HCT116 (cell line): Measurements from ENCODE around the gene CBFA2T3. TPM values are rescaled to one million over a fixed set of nuclear protein-coding genes. Genes with fewer than 3 reads are reported as not detected.
A peak's percentile ranks its signal among the peaks of the same experiment; 100 is the strongest.

ENCODE experiments used
- ATAC-seq: fragments of 200-7000 bp; cut with Tn5 transposase; 2 replicates; pipeline ENCODE4 v1.9.1; 2020; ENCODE audit warnings: mild to moderate bottlenecking, moderate library complexity
- BruUV-seq: library from RNA; stranded (reverse); fragments of 400-500 nt; replicated peaks from 2 replicates; lab custom pipeline; 2021; lab: Mats Ljungman, UMichigan
- CTCF ChIA-PET: fragments of 300-600 bp; sonication (Branson Sonifier 250); formaldehyde crosslinking; loops from one replicate; lab custom pipeline; 2021; ENCODE audit warnings: antibody characterized with exemption; lab: Charles Lee
- POLR2A ChIA-PET: fragments of 300-600, 350-600 bp; sonication (Branson Sonifier 250); formaldehyde crosslinking; loops from one replicate; lab custom pipeline; 2021; ENCODE audit warnings: antibody characterized with exemption; lab: Charles Lee
- RAD21 ChIA-PET, 2 experiments: fragments of 300-600 bp; sonication (Branson Sonifier 250); formaldehyde crosslinking; loops; one replicate each; lab custom pipeline; 2023; ENCODE audit warnings: low total read pairs in 2 of 2; ENCODE audit not compliant: uncharacterized antibody in 2 of 2, unreplicated experiment in 2 of 2, low non-redundant PET in 1 of 2; lab: Charles Lee
- DNase-seq: peaks from one replicate; pipeline ENCODE4 v3.0.0-alpha.2; 2010; ENCODE audit warnings: low read depth, low spot score
- H2AFZ ChIP-seq: fragments of 200-600 bp; shearing (Covaris generic), sonication (generic); 2 replicates; pipeline ENCODE4 v1.6.1; 2017; ENCODE audit warnings: low read depth, mixed run types, mixed read lengths, antibody characterized with exemption, low read length; ENCODE audit not compliant: poor library complexity, severe bottlenecking
- H3K27ac ChIP-seq: 2 replicates; pipeline ENCODE4 v1.5.1; 2012; ENCODE audit warnings: low read depth, low read length
- H3K27me3 ChIP-seq: fragments of 200-600 bp; sonication (generic); 2 replicates; pipeline ENCODE4 v1.6.1; 2016; ENCODE audit warnings: mixed run types, low read length, mixed read lengths; ENCODE audit not compliant: insufficient read depth
- H3K36me3 ChIP-seq, 2 experiments: fragments of 200-500 bp in 1 of 2; fragments of 200-600 bp in 1 of 2; sonication (Bioruptor generic) in 1 of 2; sonication (generic) in 1 of 2; 2 replicates each; pipeline versions ENCODE4 v1.5.1 to v1.6.1; 2014 to 2016; ENCODE audit warnings: low read length in 2 of 2, inconsistent platforms in 1 of 2, mixed read lengths in 1 of 2, mixed run types in 1 of 2; ENCODE audit not compliant: insufficient read depth in 2 of 2, control insufficient read depth in 1 of 2
- H3K4me1 ChIP-seq, 2 experiments: fragments of 200-600 bp in 1 of 2; sonication (generic) in 1 of 2; 2 replicates each; pipeline versions ENCODE4 v1.5.1 to v1.6.1; 2012 to 2017; ENCODE audit warnings: low read length in 2 of 2, inconsistent platforms in 1 of 2, mild to moderate bottlenecking in 1 of 2, mixed read lengths in 1 of 2, mixed run types in 1 of 2, moderate library complexity in 1 of 2; ENCODE audit not compliant: insufficient read depth in 2 of 2, control insufficient read depth in 1 of 2
- H3K4me2 ChIP-seq: fragments of 200-600 bp; sonication (generic); 2 replicates; pipeline ENCODE4 v1.6.1; 2017; ENCODE audit warnings: mixed run types, low read length, mixed read lengths
- H3K4me3 ChIP-seq, 2 experiments: fragments of 200-600 bp in 1 of 2; sonication (generic) in 1 of 2; replicated peaks in 1 of 2; 2 replicates each; pipeline ENCODE4 v1.5.1; 2011 to 2016; ENCODE audit warnings: low read length in 2 of 2, control low read depth in 1 of 2, low read depth in 1 of 2, mild to moderate bottlenecking in 1 of 2, mixed read lengths in 1 of 2, mixed run types in 1 of 2
- H3K79me2 ChIP-seq: fragments of 200-600 bp; sonication (generic); 2 replicates; pipeline ENCODE4 v1.6.1; 2017; ENCODE audit warnings: mild to moderate bottlenecking, mixed run types, low read length, moderate library complexity, mixed read lengths; ENCODE audit not compliant: insufficient read depth
- H3K9ac ChIP-seq: fragments of 200-600 bp; sonication (generic); 2 replicates; pipeline ENCODE4 v1.6.1; 2016; ENCODE audit warnings: low read length, mixed read lengths
- H3K9me2 ChIP-seq: fragments of 200-600 bp; sonication (generic), shearing (Covaris generic); 2 replicates; pipeline ENCODE4 v1.6.1; 2017; ENCODE audit warnings: mixed run types, mild to moderate bottlenecking, moderate library complexity; ENCODE audit not compliant: insufficient read depth
- H3K9me3 ChIP-seq, 2 experiments: fragments of 200-500 bp in 1 of 2; fragments of 200-600 bp in 1 of 2; sonication (Bioruptor generic) in 1 of 2; sonication (generic) in 1 of 2; 2 replicates each; pipeline ENCODE4 v1.6.1; 2014 to 2017; ENCODE audit warnings: low read length in 2 of 2, mixed read lengths in 2 of 2, inconsistent platforms in 1 of 2, low read depth in 1 of 2, mild to moderate bottlenecking in 1 of 2, mixed run types in 1 of 2, moderate library complexity in 1 of 2; ENCODE audit not compliant: control insufficient read depth in 1 of 2, insufficient read depth in 1 of 2
- H4K20me1 ChIP-seq: fragments of 200-600 bp; sonication (generic), shearing (Covaris generic); 2 replicates; pipeline ENCODE4 v1.6.1; 2017; ENCODE audit warnings: mixed run types, mild to moderate bottlenecking, moderate library complexity; ENCODE audit not compliant: insufficient read depth
- ATF3 ChIP-seq: IDR thresholded peaks from 2 replicates; pipeline ENCODE4 v1.6.1; 2012
- CBX3 ChIP-seq: IDR thresholded peaks from 2 replicates; pipeline ENCODE4 v1.6.1; 2012; ENCODE audit warnings: low read depth
- CEBPB ChIP-seq: IDR thresholded peaks from 2 replicates; pipeline ENCODE4 v1.6.1; 2012; ENCODE audit warnings: low read depth
- EZH2 ChIP-seq: fragments of 200-600 bp; sonication (generic); IDR thresholded peaks from 2 replicates; pipeline ENCODE4 v1.6.1; 2017; ENCODE audit warnings: antibody characterized with exemption, mixed run types
- EZH2phosphoT487 ChIP-seq: fragments of 200-600 bp; IDR thresholded peaks from 2 replicates; pipeline ENCODE4 v1.6.1; 2018; ENCODE audit warnings: antibody characterized with exemption, borderline replicate concordance
- MAX ChIP-seq: IDR thresholded peaks from 2 replicates; pipeline ENCODE4 v1.6.1; 2012
- POLR2A ChIP-seq: IDR thresholded peaks from 2 replicates; pipeline ENCODE4 v1.7.0; 2011; ENCODE audit warnings: borderline replicate concordance; ENCODE audit not compliant: insufficient read depth, insufficient read length; ENCODE audit errors: extremely low read depth
- POLR2AphosphoS5 ChIP-seq: IDR thresholded peaks from 2 replicates; pipeline ENCODE4 v1.6.1; 2011; ENCODE audit warnings: mild to moderate bottlenecking, low read depth, low read length, moderate library complexity
- REST ChIP-seq: IDR thresholded peaks from 2 replicates; pipeline ENCODE4 v1.6.1; 2012; ENCODE audit warnings: low read depth
- SIN3A ChIP-seq: IDR thresholded peaks from 2 replicates; pipeline ENCODE4 v1.6.1; 2012; ENCODE audit warnings: low read depth
- SP1 ChIP-seq: IDR thresholded peaks from 2 replicates; pipeline ENCODE4 v1.6.1; 2012; ENCODE audit warnings: low read depth
- SRF ChIP-seq: IDR thresholded peaks from 2 replicates; pipeline ENCODE4 v1.6.1; 2012; ENCODE audit warnings: low read depth
- YY1 ChIP-seq: IDR thresholded peaks from 2 replicates; pipeline ENCODE4 v1.6.1; 2011; ENCODE audit warnings: low read length, low read depth, moderate library complexity, mild to moderate bottlenecking; ENCODE audit not compliant: insufficient replicate concordance; ENCODE audit errors: extremely low read depth
- ZBTB33 ChIP-seq: IDR thresholded peaks from 2 replicates; pipeline ENCODE4 v1.6.1; 2011; ENCODE audit warnings: mild to moderate bottlenecking, low read length, moderate library complexity; ENCODE audit not compliant: insufficient replicate concordance; ENCODE audit errors: extremely low read depth
- ZFX ChIP-seq: fragments of 450-650 bp; IDR thresholded peaks from 2 replicates; pipeline ENCODE4 v1.6.1; 2017
- ZNF274 ChIP-seq: fragments of 200-500 bp; sonication (Bioruptor generic); IDR thresholded peaks from 2 replicates; pipeline ENCODE4 v1.6.1; 2014; ENCODE audit warnings: mild to moderate bottlenecking, low read depth, low read length, inconsistent platforms
- intact Hi-C: fragments of 100-400 bp; cut with micrococcal nuclease; formaldehyde crosslinking; loops from 2 replicates; pipeline ENCODE4 v1.10.0; 2022
- total RNA-seq: library from RNA; stranded (reverse); gene quantifications from one replicate; pipeline ENCODE4 v1.2.1, GENCODE V29; 2021; ENCODE audit not compliant: unreplicated experiment

CBFA2T3 gene
- total RNA-seq, 1 experiment from 2014 or later = 19.1 TPM

- Histone ChIP-seq H3K79me2 (peaks cover 7% of the 10 kb centered on the region; the same call in 1 of the 2 replicates), H3K36me3 (no peaks in the 10 kb centered on the region), H3K27me3 (no peaks in the 10 kb centered on the region), H2AFZ (no peak overlapping the region), H3K9ac (peak overlapping the region; percentile 73), H3K9me2 (no peaks in the 10 kb centered on the region), H3K27ac (peak overlapping the region; percentile 53; the same call in 1 of the 2 replicates), H3K9me3 (no peaks in the 10 kb centered on the region), H3K4me1 (peaks cover 3 to 29% of the 10 kb centered on the region in 2 experiments; a peak in 3 of 4 replicates), H3K4me3 (peak overlapping the region; percentile 60 to 78), H4K20me1 (no peaks in the 10 kb centered on the region), H3K4me2 (peak overlapping the region; percentile 94)
- DNase-seq = no peak
- RAD21 ChIA-PET = no interaction called here
- peak; percentile 6 for ATAC-seq
- intact Hi-C loops = loop anchor here (2.0 to 5.0 kb wide), 2 partner anchors 112 to 277 kb away; partner anchors contain the start of gene ZNF778
- POLR2A ChIA-PET = no interaction called here
- BruUV-seq = TSS peak; percentile 34
- TF ChIP-seq MAX (no peak), EZH2 (no peak), ZBTB33 (no peak), CBX3 (no peak), REST (no peak), YY1 (no peak), ATF3 (no peak), ZFX (no peak), EZH2phosphoT487 (no peak), ZNF274 (no peak), CEBPB (no peak), SRF (no peak), SP1 (no peak), SIN3A (no peak), POLR2A (no peak), POLR2AphosphoS5 (no peak)
- CTCF ChIA-PET = interaction anchor here (1.0 to 1.3 kb wide), 3 partner anchors 15 to 307 kb away, joined by 3 to 7 read pairs (median 4); no protein-coding TSS in a partner anchor
These were observed 36.8 kb downstream of the CBFA2T3 start for GRCh38 chr16:88939972-88940861.
